Skeletal muscle satellite cell (primary cell): Measurements from ENCODE around the gene PACRG.
"Not testable (repeated sequence)": the region's sequence is repeated elsewhere in the genome, so short reads cannot be mapped to it uniquely, and the experiment has no call there.

ENCODE experiments used
- H3K27me3 ChIP-seq: 2 replicates; pipeline ENCODE4 v1.7.0; 2013; ENCODE audit warnings: low read length; ENCODE audit not compliant: control insufficient read depth, insufficient read depth
- H3K36me3 ChIP-seq: 2 replicates; pipeline ENCODE4 v1.7.0; 2013; ENCODE audit warnings: mild to moderate bottlenecking, control low read depth, low read length; ENCODE audit not compliant: insufficient read depth
- H3K4me1 ChIP-seq: 2 replicates; pipeline ENCODE4 v1.7.0; 2013; ENCODE audit warnings: low read length; ENCODE audit not compliant: control insufficient read depth, insufficient read depth
- H3K4me2 ChIP-seq: 2 replicates; pipeline ENCODE4 v1.7.0; 2013; ENCODE audit warnings: mild to moderate bottlenecking, low read length
- H3K4me3 ChIP-seq: 2 replicates; pipeline ENCODE4 v1.7.0; 2013; ENCODE audit warnings: low read length
- H3K9ac ChIP-seq: 2 replicates; pipeline ENCODE4 v1.7.0; 2013; ENCODE audit warnings: mild to moderate bottlenecking, low read depth, low read length, moderate library complexity
- H3K9me3 ChIP-seq: replicated peaks from 2 replicates; pipeline ENCODE4 v1.7.0; 2013; ENCODE audit warnings: mild to moderate bottlenecking, control low read depth, low read length

The PACRG gene

DNA sequence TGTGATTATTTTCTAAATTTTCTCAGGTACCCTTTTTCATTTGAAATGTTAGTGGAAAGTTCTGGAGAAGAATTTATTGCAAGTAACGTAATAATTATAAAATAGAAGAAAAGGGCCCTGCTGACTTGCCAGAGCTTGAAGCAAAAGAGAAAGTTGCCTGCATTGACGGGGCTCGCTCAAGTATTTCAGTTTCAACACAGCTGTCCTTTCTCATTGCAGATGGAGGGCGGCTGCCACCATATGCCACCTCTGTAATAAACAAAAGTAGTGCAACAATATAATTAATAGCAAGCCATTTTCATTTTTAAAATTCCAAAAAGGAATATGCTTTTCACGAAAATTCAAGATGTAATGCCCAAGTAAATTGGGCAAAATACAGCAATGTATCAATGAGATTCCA is 246.2 kb downstream of the PACRG start:
- Histone ChIP-seq H3K27me3 (no peaks in the 10 kb centered on the region), H3K4me1 (peaks cover 29% of the 10 kb centered on the region), H3K9ac (no peak overlapping the region), H3K9me3 (no peaks in the 10 kb centered on the region), H3K36me3 (no peaks in the 10 kb centered on the region), H3K4me3 (no peak overlapping the region), H3K4me2 (peak overlapping the region; percentile 60)

DNA sequence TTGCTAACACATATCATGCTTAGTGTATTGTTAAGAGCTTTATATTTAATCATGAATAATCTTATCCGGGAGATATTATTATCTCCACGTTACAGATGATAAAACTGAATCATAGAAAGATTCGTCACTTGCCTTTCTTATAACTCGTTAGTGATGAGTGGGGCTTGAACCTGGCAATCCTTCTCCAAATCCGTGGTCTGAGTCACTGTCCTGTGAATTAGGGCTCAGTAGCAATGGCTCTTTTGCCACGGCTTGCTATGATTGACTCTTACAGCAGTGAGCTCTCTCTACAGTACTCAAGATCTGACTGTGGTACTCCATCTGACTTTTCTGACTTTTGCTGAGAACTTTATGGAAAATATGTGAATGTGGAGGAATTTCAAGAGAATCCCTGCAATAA is 246.9 kb downstream of the PACRG start:
- Histone ChIP-seq H3K4me2 (peak overlapping the region; percentile 7), H3K27me3 (no peaks in the 10 kb centered on the region), H3K4me3 (no peak overlapping the region), H3K9ac (no peak overlapping the region), H3K36me3 (no peaks in the 10 kb centered on the region), H3K4me1 (peaks cover 32% of the 10 kb centered on the region), H3K9me3 (no peaks in the 10 kb centered on the region)

GRCh38 chr6:162976141-162976540 is 248.4 kb downstream of the PACRG start:
- Histone ChIP-seq H3K4me3 (no peak overlapping the region), H3K9me3 (no peaks in the 10 kb centered on the region), H3K4me2 (peak overlapping the region; percentile 46), H3K36me3 (no peaks in the 10 kb centered on the region), H3K9ac (no peak overlapping the region), H3K4me1 (peaks cover 32% of the 10 kb centered on the region), H3K27me3 (no peaks in the 10 kb centered on the region)

- peaks cover 11% of the 10 kb centered on the region for H3K4me1 ChIP-seq
- not testable (repeated sequence) for H3K9ac ChIP-seq, H3K4me3 ChIP-seq, H3K9me3 ChIP-seq, H3K36me3 ChIP-seq, H3K27me3 ChIP-seq, H3K4me2 ChIP-seq
These were observed 255.5 kb downstream of the PACRG start for GRCh38 chr6:162983234-162983633.

DNA sequence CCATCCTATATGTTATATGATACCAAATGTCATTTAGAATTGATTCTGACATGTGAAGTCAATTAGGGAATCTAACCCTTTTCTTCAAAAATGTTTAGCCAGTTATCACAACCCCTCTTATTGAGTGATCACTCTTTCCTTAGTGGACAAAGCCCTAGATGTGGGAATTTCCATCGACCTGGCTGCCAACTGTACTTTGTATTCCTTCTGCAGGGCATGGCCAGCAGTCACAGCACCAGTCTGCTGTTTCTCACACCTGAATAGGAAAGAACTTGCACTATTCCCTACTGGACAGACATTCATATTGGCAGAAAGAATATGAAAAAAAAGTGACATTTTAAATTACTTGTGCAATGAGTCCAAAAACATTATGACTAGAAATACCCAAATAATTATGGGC is 271.0 kb downstream of the PACRG start:
- H3K9ac ChIP-seq: no peak overlapping the region
- no peak overlapping the region for H3K4me2 ChIP-seq
- H3K36me3 ChIP-seq: no peaks in the 10 kb centered on the region
- peaks cover 12% of the 10 kb centered on the region for H3K4me1 ChIP-seq
- H3K4me3 ChIP-seq: no peak overlapping the region
- no peaks in the 10 kb centered on the region for H3K9me3 ChIP-seq
- no peaks in the 10 kb centered on the region for H3K27me3 ChIP-seq

DNA sequence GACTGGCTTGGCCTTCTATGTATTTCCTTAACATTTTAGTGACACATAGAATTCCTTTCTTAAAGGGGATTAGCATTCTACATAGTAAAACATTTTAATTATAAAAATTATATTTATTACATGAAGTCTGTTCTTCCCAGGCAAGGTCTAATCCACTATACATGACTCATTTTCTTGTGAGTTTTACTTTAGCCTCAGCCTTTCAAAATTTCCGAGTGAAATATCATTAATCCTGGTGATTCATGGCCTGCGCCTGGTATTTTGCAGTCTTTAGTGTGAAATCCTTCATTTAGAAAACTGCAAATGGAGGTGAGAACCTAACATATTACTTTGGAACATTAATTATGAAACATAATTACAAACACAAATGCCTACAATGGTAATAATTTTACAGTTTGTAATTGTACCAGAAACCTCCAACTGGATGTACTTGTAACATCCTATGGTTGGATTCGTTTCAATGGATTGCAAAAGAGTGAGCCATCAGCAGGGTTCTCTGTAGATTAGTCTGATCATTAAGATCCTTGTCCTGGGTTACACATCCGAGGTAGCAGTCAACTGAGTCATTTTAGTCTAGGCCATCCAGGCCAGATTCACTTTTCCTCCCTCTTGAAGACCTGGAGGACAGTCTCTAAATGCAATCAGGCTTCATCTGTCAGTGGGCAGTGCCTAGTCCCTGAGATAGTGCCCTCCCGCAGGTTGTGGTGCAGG is 272.0 kb downstream of the PACRG start:
- Histone ChIP-seq H3K36me3 (no peaks in the 10 kb centered on the region), H3K27me3 (no peaks in the 10 kb centered on the region), H3K9me3 (no peaks in the 10 kb centered on the region), H3K4me3 (no peak overlapping the region), H3K4me2 (peak overlapping the region; percentile 21), H3K9ac (no peak overlapping the region), H3K4me1 (peaks cover 12% of the 10 kb centered on the region)

- peaks cover 12% of the 10 kb centered on the region for H3K4me1 ChIP-seq
These were observed 273.6 kb downstream of the PACRG start for GRCh38 chr6:163001330-163001729.

DNA sequence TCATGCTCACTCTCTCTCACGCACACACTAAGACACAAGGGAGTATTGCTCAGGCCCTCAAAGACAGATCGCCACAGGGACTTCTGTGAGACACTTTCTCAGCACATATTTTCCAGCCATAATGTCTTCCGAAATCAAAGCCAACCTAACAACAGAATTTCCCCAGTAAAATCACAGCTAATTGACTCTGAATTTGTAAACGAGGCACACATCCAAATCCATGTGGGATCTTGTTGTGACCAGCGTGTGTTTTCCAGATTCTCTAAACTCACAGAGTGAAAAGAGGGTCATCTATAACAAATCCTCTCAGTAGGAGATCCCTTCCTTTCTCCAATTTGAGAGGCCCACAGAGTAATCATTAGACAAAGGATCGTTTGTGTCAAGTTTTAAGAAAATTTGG is 280.4 kb downstream of the PACRG start:
- Histone ChIP-seq H3K9me3 (no peaks in the 10 kb centered on the region), H3K4me1 (no peaks in the 10 kb centered on the region), H3K27me3 (no peaks in the 10 kb centered on the region), H3K36me3 (no peaks in the 10 kb centered on the region), H3K9ac (no peak overlapping the region), H3K4me2 (no peak overlapping the region), H3K4me3 (no peak overlapping the region)

More at GRCh38 chr6:163001330-163001729, 273.6 kb downstream of the PACRG start:
- Histone ChIP-seq H3K36me3 (no peaks in the 10 kb centered on the region), H3K27me3 (no peaks in the 10 kb centered on the region), H3K9me3 (no peaks in the 10 kb centered on the region), H3K9ac (no peak overlapping the region), H3K4me2 (no peak overlapping the region), H3K4me3 (no peak overlapping the region)

DNA sequence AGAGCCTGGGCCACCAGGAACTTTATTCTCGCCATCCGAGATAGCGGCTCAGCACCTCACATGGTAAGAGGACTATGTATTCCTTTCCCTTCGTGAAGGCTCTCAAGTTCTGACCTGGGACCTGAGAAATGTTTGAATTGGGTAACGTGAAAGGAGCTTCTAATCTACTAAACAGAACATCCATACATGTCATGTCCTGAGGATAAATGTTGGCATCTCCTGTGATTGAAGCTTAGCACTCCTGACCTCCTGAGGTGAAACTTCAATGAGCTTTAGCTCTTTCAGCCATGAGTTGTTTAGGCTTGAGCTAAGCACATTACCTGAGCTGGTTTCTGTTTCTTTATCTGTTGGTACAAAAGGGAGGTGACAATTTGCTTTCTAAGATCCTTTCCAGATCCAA is 280.9 kb downstream of the PACRG start:
- Histone ChIP-seq H3K27me3 (no peaks in the 10 kb centered on the region), H3K36me3 (no peaks in the 10 kb centered on the region), H3K4me2 (no peak overlapping the region), H3K4me1 (no peaks in the 10 kb centered on the region), H3K9ac (no peak overlapping the region), H3K9me3 (no peaks in the 10 kb centered on the region), H3K4me3 (no peak overlapping the region)

- Histone ChIP-seq H3K36me3 (no peaks in the 10 kb centered on the region), H3K4me3 (no peak overlapping the region), H3K9ac (no peak overlapping the region), H3K4me1 (no peaks in the 10 kb centered on the region), H3K27me3 (no peaks in the 10 kb centered on the region), H3K9me3 (no peaks in the 10 kb centered on the region), H3K4me2 (no peak overlapping the region)
These were observed 282.4 kb downstream of the PACRG start for GRCh38 chr6:163010145-163010544.

DNA sequence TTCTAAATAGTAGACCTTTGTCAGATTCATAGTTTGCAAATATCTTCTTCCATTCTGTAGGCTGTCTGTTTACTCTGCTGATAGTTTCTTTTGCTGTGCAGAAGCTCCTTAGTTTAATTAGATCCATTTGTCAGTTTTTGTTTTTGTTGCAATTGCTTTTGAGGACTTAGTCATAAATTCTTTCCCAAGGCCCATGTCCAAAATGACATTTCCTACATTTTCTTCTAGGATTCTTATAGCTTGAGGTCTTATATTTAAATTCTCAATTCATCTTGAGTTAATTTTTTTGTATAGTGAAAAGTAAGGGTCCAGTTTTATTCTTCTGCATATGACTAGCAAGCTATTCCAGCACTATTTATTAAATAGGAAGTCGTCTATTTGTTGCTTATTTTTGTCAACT is 287.0 kb downstream of the PACRG start:
- H3K4me3 ChIP-seq: no peak overlapping the region
- no peak overlapping the region for H3K4me2 ChIP-seq
- H3K27me3 ChIP-seq: no peaks in the 10 kb centered on the region
- H3K4me1 ChIP-seq: no peaks in the 10 kb centered on the region
- no peak overlapping the region for H3K9ac ChIP-seq
- H3K36me3 ChIP-seq: no peaks in the 10 kb centered on the region
- no peaks in the 10 kb centered on the region for H3K9me3 ChIP-seq

DNA sequence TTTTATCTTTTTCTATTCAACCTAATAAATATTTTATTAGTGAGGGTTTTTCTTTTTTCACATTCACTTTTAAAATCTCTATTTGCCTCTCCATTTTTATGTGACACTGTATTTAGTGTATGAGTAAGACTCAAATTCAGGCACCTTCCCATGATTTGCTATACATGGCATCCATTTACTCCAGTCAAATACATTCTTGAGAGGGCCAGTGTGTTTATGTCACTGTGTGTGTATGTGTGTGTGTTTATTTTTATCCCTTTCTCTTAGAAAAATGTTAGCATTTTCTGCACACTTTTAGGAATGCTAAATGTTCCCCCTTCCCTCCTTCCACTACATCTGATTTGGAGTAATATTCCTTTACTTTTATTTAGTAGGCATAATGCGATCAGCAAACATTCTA is 290.0 kb downstream of the PACRG start:
- no peak overlapping the region for H3K9ac ChIP-seq
- H3K9me3 ChIP-seq: no peaks in the 10 kb centered on the region
- no peak overlapping the region for H3K4me2 ChIP-seq
- no peak overlapping the region for H3K4me3 ChIP-seq
- H3K4me1 ChIP-seq: no peaks in the 10 kb centered on the region
- H3K36me3 ChIP-seq: no peaks in the 10 kb centered on the region
- no peaks in the 10 kb centered on the region for H3K27me3 ChIP-seq
